ENCODE measurements around the gene USH2A.

GRCh38 chr1:215926670-215927069 lies 496.6 kb downstream of the USH2A start:
- TF ChIP-seq TAF1 (IDR thresholded peaks at IDR 0.05; ENCODE audit: borderline replicate concordance, low read depth, low read length) = no peak
- TF ChIP-seq POLR2AphosphoS5 (IDR thresholded peaks at IDR 0.05; ENCODE audit: low read depth, low read length) = no peak
- TF ChIP-seq POLR2A (IDR thresholded peaks at IDR 0.05; ENCODE audit: low read depth, low read length) = no peak
